ENCODE measurements around the gene KCNH8.

DNA sequence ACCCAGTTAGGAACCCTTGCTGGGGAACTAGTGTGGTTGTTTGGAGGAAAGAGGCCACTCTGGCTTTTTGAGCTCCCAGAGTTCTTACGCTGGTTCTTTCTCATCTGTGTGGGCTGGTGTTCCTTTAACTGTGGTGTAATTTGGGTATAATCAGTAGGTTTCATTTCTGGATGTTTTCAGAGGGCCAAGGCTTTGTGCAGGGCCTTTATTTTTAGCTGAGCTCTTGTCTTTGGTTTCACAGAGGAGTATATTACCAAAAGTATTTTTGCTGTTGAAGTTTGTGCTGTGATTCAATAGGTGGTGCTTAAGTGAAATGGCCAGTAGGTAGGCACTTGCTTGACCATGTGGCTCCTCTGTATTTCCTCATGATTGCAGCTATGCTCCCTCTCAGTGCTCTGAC is 357.9 kb downstream of the KCNH8 start:
- no peak for TF ChIP-seq EGR1 (IDR thresholded peaks at IDR 0.05; ENCODE audit: low read depth)
- TF ChIP-seq, protein P1, sequence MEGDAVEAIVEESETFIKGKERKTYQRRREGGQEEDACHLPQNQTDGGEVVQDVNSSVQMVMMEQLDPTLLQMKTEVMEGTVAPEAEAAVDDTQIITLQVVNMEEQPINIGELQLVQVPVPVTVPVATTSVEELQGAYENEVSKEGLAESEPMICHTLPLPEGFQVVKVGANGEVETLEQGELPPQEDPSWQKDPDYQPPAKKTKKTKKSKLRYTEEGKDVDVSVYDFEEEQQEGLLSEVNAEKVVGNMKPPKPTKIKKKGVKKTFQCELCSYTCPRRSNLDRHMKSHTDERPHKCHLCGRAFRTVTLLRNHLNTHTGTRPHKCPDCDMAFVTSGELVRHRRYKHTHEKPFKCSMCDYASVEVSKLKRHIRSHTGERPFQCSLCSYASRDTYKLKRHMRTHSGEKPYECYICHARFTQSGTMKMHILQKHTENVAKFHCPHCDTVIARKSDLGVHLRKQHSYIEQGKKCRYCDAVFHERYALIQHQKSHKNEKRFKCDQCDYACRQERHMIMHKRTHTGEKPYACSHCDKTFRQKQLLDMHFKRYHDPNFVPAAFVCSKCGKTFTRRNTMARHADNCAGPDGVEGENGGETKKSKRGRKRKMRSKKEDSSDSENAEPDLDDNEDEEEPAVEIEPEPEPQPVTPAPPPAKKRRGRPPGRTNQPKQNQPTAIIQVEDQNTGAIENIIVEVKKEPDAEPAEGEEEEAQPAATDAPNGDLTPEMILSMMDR (IDR thresholded peaks at IDR 0.05 in 2 of 3, conservative IDR thresholded peaks at IDR 0.05 in 1 of 3; ENCODE audit: borderline replicate concordance in 1 of 3, insufficient read depth in 1 of 3, low read depth in 2 of 3, low read length in 2 of 3), result no peak

All from HCT116 (cell line).